ENCODE results near the gene SUPT20HL2. TPM values are rescaled to one million over a fixed set of nuclear protein-coding genes. Genes with fewer than 3 reads are reported as not detected.
A peak's percentile ranks its signal among the peaks of the same experiment; 100 is the strongest.

SUPT20HL2 gene
- total and polyA plus RNA-seq, 2 of the 8 experiments (the other 6 are each of a cell fraction or from before 2014, with no cell fraction given), result not detected

DNA sequence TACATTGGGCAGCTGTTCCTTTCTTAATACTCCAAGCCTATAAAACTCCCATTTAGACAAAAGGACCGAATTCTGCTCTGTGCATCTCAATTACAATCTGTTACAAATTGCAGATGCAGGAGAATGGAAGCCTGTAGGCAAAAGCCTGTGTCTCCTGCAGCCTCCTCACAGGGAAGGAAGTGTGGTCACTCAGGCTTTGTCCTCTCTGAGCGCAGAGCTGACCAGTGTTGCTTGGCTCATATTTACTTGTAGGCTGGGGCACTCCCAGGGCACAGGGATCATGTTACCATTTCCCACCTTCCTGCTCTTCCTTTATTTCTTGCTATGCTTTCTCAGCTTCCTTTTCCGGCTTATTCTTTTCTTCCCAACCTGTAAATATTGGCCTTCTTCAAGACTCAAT, 15.7 kb downstream of the SUPT20HL2 start:
- no peak overlapping the region for H3K27ac ChIP-seq (ENCODE audit: low read depth, low read length)
- no peak overlapping the region for H4K91ac ChIP-seq (replicated peaks; ENCODE audit: insufficient read length, low read length)
- H3K4ac ChIP-seq (replicated peaks; ENCODE audit: insufficient read length, low read depth, low read length), result no peak overlapping the region
- no peak overlapping the region for H4K8ac ChIP-seq (ENCODE audit: extremely low read depth, insufficient read depth, low read length)
- no peaks in the 10 kb centered on the region for H3K9me3 ChIP-seq (ENCODE audit: insufficient read depth in 2 of 2, low read depth in 1 of 2, low read length in 1 of 2)
- no peaks in the 10 kb centered on the region for H3K36me3 ChIP-seq (ENCODE audit: control insufficient read depth in 2 of 4, insufficient read depth in 4 of 4, low read length in 3 of 4)
- H2AK5ac ChIP-seq (ENCODE audit: low read depth, low read length), result no peak overlapping the region
- no peak overlapping the region for H2BK5ac ChIP-seq (ENCODE audit: low read depth, low read length)
- H4K20me1 ChIP-seq (replicated peaks in 1 of 2; ENCODE audit: control insufficient read depth in 1 of 2, insufficient read depth in 2 of 2, low read length in 2 of 2), result no peaks in the 10 kb centered on the region
- H3K27me3 ChIP-seq (replicated peaks in 1 of 4; ENCODE audit: control insufficient read depth in 3 of 4, extremely low read depth in 1 of 4, insufficient read depth in 3 of 4, low read length in 3 of 4), result no peaks in the 10 kb centered on the region
- H3K4me3 ChIP-seq (ENCODE audit: extremely low read depth in 1 of 4, insufficient read depth in 2 of 4, low read depth in 3 of 4, low read length in 4 of 4), result no peak overlapping the region
- H2AFZ ChIP-seq (ENCODE audit: low read length), result peak overlapping the region; percentile 53; the same call in 1 of the 2 replicates
- H3K79me1 ChIP-seq (ENCODE audit: low read depth, low read length), result no peaks in the 10 kb centered on the region
- no peaks in the 10 kb centered on the region for H3K23me2 ChIP-seq (ENCODE audit: low read depth, low read length)
- peak; percentile 45 for FAIRE-seq
- H3K23ac ChIP-seq (ENCODE audit: insufficient read length), result no peak overlapping the region
- H3K4me2 ChIP-seq (ENCODE audit: insufficient read depth in 1 of 2, low read depth in 2 of 2, low read length in 2 of 2), result peak overlapping the region in 1 of 2 experiments; percentile 33; a peak in 2 of 4 replicates
- no peaks in the 10 kb centered on the region; a peak in 1 of 7 replicates for H3K4me1 ChIP-seq (replicated peaks in 1 of 4; ENCODE audit: control insufficient read depth in 3 of 4, insufficient read depth in 4 of 4, low read length in 3 of 4)
- H2BK15ac ChIP-seq (ENCODE audit: low read length), result no peak overlapping the region
- H2BK20ac ChIP-seq (ENCODE audit: low read length), result no peak overlapping the region
- 51% methylated on average over 3 of the region's 3 CpGs; no CpG with 5 or more reads in 1 of the 2 experiments for WGBS, 2 experiments (ENCODE audit: extremely low coverage in 1 of 2, insufficient coverage in 1 of 2, insufficient read length in 1 of 2, insufficient replicate concordance in 2 of 2, low coverage in 1 of 2, low lambda C conversion rate in 2 of 2, missing lambda C conversion rate in 1 of 2)
- H3K14ac ChIP-seq (ENCODE audit: insufficient read length), result no peak overlapping the region
- no peak overlapping the region for H3K9ac ChIP-seq (replicated peaks in 1 of 4; ENCODE audit: extremely low read depth in 1 of 4, low read depth in 3 of 4, low read length in 3 of 4)
- no peaks in the 10 kb centered on the region for H3K79me2 ChIP-seq (ENCODE audit: control insufficient read depth in 1 of 2, insufficient read depth in 2 of 2, low read length in 2 of 2)
- no peak overlapping the region for H4K5ac ChIP-seq (ENCODE audit: insufficient read length, low read depth, low read length)
- no peak for TF ChIP-seq HDAC2 (IDR thresholded peaks at IDR 0.05; ENCODE audit: borderline replicate concordance in 1 of 2, low read depth in 2 of 2, low read length in 2 of 2)
- TF ChIP-seq, protein P1, sequence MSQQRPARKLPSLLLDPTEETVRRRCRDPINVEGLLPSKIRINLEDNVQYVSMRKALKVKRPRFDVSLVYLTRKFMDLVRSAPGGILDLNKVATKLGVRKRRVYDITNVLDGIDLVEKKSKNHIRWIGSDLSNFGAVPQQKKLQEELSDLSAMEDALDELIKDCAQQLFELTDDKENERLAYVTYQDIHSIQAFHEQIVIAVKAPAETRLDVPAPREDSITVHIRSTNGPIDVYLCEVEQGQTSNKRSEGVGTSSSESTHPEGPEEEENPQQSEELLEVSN (IDR thresholded peaks at IDR 0.05), result no peak
- no peak for TF ChIP-seq NANOG (IDR thresholded peaks at IDR 0.05; ENCODE audit: insufficient read depth, low read depth, low read length, poor library complexity, severe bottlenecking)
- TF ChIP-seq, protein P2, sequence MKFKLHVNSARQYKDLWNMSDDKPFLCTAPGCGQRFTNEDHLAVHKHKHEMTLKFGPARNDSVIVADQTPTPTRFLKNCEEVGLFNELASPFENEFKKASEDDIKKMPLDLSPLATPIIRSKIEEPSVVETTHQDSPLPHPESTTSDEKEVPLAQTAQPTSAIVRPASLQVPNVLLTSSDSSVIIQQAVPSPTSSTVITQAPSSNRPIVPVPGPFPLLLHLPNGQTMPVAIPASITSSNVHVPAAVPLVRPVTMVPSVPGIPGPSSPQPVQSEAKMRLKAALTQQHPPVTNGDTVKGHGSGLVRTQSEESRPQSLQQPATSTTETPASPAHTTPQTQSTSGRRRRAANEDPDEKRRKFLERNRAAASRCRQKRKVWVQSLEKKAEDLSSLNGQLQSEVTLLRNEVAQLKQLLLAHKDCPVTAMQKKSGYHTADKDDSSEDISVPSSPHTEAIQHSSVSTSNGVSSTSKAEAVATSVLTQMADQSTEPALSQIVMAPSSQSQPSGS (IDR thresholded peaks at IDR 0.05; ENCODE audit: low read length), result no peak
- no peak for TF ChIP-seq POLR2AphosphoS5 (IDR thresholded peaks at IDR 0.05; ENCODE audit: low read depth, low read length)
- TF ChIP-seq KDM5A (IDR thresholded peaks at IDR 0.05; ENCODE audit: low read length), result no peak
- TF ChIP-seq SIRT6 (IDR thresholded peaks at IDR 0.05; ENCODE audit: low read length), result no peak
- TF ChIP-seq TAF1 (IDR thresholded peaks at IDR 0.05; ENCODE audit: low read depth, low read length), result no peak
- no peak for TF ChIP-seq CREB1 (IDR thresholded peaks at IDR 0.05)
- no peak for TF ChIP-seq SP4 (IDR thresholded peaks at IDR 0.05; ENCODE audit: low read length)
- no peak for TF ChIP-seq CEBPB (IDR thresholded peaks at IDR 0.05; ENCODE audit: low read depth, low read length)
- no peak overlapping the region for H3K18ac ChIP-seq (ENCODE audit: extremely low read depth, low read length)
- ChIA-PET POLR2A (ENCODE audit: partially characterized antibody) (no interaction called here), CTCF (ENCODE audit: partially characterized antibody) (interaction anchor here (0.7 kb wide), 1 partner anchor 74 kb away, joined by 3 read pairs; no protein-coding TSS in a partner anchor)
- no peak overlapping the region for H3K56ac ChIP-seq (replicated peaks; ENCODE audit: insufficient read length, low read depth, low read length)
- no peak overlapping the region for H2BK12ac ChIP-seq (ENCODE audit: low read depth, low read length)
- no peak overlapping the region for H2BK120ac ChIP-seq (replicated peaks; ENCODE audit: low read depth, low read length)
- no peak for DNase-seq (ENCODE audit: low read depth in 1 of 2, low spot score in 2 of 2)
